Urinary bladder (tissue), 4 donors: ENCODE results near the gene PNPLA6. TPM values are rescaled to one million over a fixed set of nuclear protein-coding genes. Genes with fewer than 3 reads are reported as not detected.

ENCODE experiments used
- DNase-seq: peaks from one replicate; pipeline ENCODE4 v3.0.0-alpha.2; 2015; ENCODE audit errors: extremely low spot score
- H3K27ac ChIP-seq: one replicate; pipeline ENCODE4 v1.5.1; 2013; ENCODE audit warnings: low read depth, mild to moderate bottlenecking, moderate library complexity
- H3K36me3 ChIP-seq: one replicate; pipeline ENCODE4 v1.6.1; 2013; ENCODE audit warnings: mild to moderate bottlenecking, moderate library complexity; ENCODE audit not compliant: insufficient read depth
- H3K4me1 ChIP-seq: one replicate; pipeline ENCODE4 v1.6.1; 2013; ENCODE audit warnings: mild to moderate bottlenecking, moderate library complexity; ENCODE audit not compliant: insufficient read depth
- H3K4me3 ChIP-seq: one replicate; pipeline ENCODE4 v1.5.1; 2013; ENCODE audit warnings: low read depth, low read length
- WGBS: extraction: QIAGEN DNeasy Blood & Tissue Kit; methylation state at CpG from one replicate; pipeline ENCODE4 v1.1.7; 2013; 5-methylcytosine and 5-hydroxymethylcytosine counted together
- polyA plus RNA-seq: library from polyadenylated mRNA; stranded (reverse); fragments of 200-250 nt; gene quantifications from one replicate; pipeline ENCODE4 v1.2.3, GENCODE V29; 2013
- total RNA-seq: library from RNA; depleted of rRNA; stranded (reverse); fragments of >200 nt; gene quantifications from one replicate; pipeline ENCODE4 v1.2.3, GENCODE V29; 2014
- donor health status: healthy with polysubstance abuse.
- donor health status: healthy.

PNPLA6 gene
- total and polyA plus RNA-seq, 2 donors: 25.2 to 54.1 TPM

DNA sequence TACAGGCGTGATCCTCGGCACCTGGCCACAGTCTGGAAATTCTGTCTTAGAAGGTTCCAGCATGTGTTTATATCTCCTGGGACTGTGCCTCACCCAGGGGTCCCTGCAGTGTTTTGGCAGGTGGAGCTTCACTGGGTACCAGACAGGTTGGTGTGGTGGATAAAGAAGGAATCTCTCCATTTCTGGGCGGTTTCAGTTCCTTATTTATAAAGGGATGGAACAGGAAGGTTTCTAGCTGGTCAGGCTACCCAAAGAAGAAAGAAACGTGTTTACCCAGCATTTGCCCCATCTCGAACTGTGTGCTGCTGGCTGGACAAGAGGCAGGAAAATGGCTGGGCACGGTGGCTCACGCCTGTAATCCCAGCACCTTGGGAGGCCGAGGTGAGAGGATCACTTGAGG is 9.8 kb downstream of the PNPLA6 start:
- Histone ChIP-seq H3K4me3 (no peak overlapping the region), H3K36me3 (peaks cover 5% of the 10 kb centered on the region), H3K4me1 (no peaks in the 10 kb centered on the region), H3K27ac (no peak overlapping the region)
- DNase-seq: no peak
- WGBS: 89% methylated on average over 8 of the region's 8 CpGs

DNA sequence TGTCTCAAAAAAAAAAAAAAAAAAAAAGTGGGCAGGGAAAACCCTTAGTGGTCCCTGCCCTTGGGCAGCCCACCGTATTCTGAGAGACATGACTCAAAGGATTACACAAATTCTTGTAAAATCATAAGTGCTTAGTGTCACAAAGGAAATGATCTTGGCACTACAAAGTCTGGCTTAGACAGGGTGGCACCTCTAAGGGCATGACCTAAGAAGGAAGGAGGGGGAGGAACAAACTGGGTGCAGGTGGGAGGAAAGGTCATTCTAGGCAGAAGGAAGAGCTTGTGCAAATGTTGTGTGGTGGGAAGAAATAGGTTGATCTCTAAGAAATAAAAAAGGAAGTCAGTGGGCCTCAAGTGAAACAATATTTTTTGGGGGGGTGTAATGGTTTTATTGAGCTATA is 10.4 kb downstream of the PNPLA6 start:
- no peak for DNase-seq
- H3K36me3 ChIP-seq: peaks cover 5% of the 10 kb centered on the region

DNA sequence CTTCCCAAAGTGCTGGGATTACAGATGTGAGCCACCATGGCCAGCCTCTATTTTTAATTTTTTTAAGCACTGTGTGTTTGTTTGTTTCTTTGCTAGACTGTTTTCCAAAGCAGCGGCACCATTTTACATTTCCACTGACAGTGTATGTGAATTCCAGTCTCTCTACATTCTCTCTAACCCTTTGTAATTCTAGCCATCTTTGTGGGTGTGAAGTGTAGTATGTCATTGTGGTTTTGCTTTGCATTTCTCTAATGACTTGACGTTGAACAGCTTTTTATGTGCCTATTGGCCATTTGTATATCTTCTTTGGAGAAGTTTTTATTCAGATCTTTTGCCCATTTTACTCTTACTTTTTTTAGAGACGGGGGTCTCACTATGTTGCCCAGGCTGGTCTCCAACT is 11.6 kb downstream of the PNPLA6 start:
- WGBS: 79% methylated on average over 3 of the region's 3 CpGs
- H3K36me3 ChIP-seq: peaks cover 3% of the 10 kb centered on the region
- no peaks in the 10 kb centered on the region for H3K4me1 ChIP-seq
- no peak for DNase-seq
- no peak overlapping the region for H3K27ac ChIP-seq
- H3K4me3 ChIP-seq: no peak overlapping the region

More for the DNA sequence above, 10.4 kb downstream of the PNPLA6 start:
- no peak overlapping the region for H3K27ac ChIP-seq
- WGBS: 43% methylated on average over 1 of the region's 1 CpG
- H3K4me3 ChIP-seq: no peak overlapping the region
- no peaks in the 10 kb centered on the region for H3K4me1 ChIP-seq

DNA sequence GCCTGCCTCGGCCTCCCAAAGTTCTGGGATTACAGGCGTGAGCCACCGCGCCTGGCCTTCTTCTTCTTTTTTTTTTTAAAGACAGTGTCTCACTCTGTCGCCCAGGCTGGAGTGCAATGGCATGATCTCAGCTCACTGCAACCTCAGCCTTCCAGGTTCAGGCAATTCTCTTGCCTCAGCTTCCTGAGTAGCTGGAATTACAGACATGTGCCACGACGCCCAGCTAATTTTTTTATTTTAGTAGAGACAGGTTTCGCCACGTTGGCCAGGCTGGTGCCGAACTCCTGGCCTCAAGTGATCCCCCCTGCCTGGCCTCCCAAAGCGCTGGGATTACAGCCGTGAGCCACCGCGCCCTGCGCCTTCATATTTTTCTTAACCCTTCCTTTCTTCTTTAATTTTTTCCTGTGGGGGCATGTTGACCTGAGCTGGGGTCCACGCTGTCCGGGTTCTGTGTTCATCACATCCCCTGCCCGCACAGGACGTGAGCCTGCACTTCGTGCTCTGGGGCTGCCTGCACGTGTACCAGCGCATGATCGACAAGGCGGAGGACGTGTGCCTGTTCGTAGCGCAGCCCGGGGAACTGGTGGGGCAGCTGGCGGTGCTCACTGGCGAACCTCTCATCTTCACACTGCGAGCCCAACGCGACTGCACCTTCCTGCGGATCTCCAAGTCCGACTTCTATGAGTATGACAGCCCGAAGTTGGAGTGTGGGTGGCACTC is 14.1 kb downstream of the PNPLA6 start:
- Histone ChIP-seq H3K27ac (no peak overlapping the region), H3K4me3 (no peak overlapping the region), H3K4me1 (no peaks in the 10 kb centered on the region), H3K36me3 (peaks cover 6% of the 10 kb centered on the region)
- DNase-seq: no peak
- 94% methylated on average over 36 of the region's 36 CpGs for WGBS

DNA sequence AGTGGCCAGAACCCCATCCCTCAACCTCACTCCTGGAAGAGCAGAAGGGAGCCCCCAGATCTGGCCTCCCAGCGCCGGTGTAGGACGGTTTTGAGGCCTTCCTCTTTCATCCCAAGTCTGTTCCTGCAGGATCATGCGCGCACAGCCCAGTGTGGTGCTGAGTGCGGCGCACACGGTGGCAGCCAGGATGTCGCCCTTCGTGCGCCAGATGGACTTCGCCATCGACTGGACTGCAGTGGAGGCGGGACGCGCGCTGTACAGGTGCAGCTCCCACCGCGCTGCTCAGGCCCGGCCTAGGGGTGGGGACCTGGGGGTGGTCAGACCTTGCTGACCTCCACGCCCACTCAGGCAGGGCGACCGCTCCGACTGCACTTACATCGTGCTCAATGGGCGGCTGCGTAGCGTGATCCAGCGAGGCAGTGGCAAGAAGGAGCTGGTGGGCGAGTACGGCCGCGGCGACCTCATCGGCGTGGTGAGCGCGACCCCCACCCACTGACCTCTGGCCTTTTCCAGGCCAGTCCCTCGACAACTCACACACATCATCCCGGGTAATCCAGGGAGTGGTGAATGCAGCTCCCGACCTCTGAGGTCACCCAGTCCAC is 14.8 kb downstream of the PNPLA6 start:
- WGBS: 94% methylated on average over 41 of the region's 41 CpGs
- H3K27ac ChIP-seq: no peak overlapping the region
- H3K36me3 ChIP-seq: peaks cover 8% of the 10 kb centered on the region
- no peak for DNase-seq
- H3K4me1 ChIP-seq: no peaks in the 10 kb centered on the region
- no peak overlapping the region for H3K4me3 ChIP-seq

DNA sequence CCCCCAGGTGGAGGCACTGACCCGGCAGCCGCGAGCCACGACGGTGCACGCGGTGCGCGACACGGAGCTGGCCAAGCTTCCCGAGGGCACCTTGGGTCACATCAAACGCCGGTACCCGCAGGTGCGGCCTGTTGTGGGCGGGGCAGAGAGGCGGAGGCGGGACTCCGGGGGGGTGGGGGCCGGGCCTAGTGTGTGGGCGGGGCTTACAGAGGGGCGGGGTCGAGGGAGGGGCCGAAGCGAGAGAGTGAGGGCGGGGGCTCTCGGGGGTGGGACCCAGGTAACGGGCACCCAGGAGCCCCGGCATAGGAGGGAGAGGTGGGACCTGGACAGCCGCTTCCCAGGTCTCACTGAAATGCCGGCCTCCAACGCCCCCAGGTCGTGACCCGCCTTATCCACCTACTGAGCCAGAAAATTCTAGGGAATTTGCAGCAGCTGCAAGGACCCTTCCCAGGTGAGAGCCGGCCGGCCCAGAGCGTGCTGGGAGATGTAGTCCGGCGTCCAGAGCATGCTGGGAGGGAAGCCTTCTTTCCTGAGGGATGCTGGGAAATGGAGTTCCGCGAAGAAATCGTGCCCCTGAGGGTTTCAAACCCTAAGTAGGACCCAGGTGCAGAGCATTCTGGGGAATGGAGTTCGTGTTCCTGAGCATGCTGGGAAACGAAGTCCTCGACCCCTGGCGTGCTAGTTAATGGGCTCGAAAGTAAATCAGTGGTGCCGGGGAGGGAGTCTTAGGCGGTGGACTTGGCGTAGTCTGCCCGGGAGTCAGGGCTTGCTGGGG is 15.7 kb downstream of the PNPLA6 start:
- peaks cover 8% of the 10 kb centered on the region for H3K36me3 ChIP-seq
- WGBS: 25% methylated on average over 51 of the region's 51 CpGs

DNA sequence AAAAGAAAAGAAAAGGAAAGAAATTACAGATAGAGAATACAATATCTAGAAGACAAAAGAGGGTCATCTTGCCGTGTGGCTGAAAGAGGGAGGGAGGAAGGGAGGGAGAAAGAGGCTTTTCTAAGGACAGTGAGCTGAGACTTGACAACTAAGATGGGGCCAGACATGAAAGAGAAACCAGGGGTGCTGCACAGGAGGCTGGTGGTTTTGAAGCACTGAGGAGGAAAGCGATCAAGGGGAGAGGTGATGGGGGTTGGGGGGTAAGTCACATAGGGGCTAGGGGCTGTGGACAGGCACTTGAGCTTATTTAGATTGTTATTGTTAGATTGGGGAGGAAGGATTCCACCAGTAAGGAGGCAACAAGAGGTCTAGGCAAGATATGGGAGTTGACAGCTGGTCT is 17.3 kb downstream of the PNPLA6 start:
- Histone ChIP-seq H3K4me1 (no peaks in the 10 kb centered on the region), H3K27ac (no peak overlapping the region), H3K36me3 (peaks cover 13% of the 10 kb centered on the region), H3K4me3 (no peak overlapping the region)
- no peak for DNase-seq
- WGBS: 76% methylated on average over 2 of the region's 2 CpGs

More for the DNA sequence above, 15.7 kb downstream of the PNPLA6 start:
- H3K27ac ChIP-seq: no peak overlapping the region
- H3K4me3 ChIP-seq: no peak overlapping the region
- no peaks in the 10 kb centered on the region for H3K4me1 ChIP-seq
- peak; percentile 78 for DNase-seq

DNA sequence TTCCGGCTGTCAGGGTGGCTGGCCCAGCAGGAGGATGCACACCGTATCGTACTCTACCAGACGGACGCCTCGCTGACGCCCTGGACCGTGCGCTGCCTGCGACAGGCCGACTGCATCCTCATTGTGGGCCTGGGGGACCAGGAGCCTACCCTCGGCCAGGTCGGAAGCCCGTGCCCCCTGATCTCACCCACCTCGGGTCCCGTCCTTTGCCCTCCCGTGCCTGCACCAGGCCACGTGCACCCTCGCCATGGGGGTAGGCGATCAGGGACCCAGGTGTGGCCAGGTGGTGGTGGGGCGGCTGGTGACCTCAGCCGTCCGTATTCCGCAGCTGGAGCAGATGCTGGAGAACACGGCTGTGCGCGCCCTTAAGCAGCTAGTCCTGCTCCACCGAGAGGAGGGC is 19.0 kb downstream of the PNPLA6 start:
- Histone ChIP-seq H3K36me3 (peaks cover 18% of the 10 kb centered on the region), H3K27ac (no peak overlapping the region), H3K4me1 (no peaks in the 10 kb centered on the region), H3K4me3 (no peak overlapping the region)
- WGBS: 90% methylated on average over 28 of the region's 28 CpGs
- DNase-seq: no peak

DNA sequence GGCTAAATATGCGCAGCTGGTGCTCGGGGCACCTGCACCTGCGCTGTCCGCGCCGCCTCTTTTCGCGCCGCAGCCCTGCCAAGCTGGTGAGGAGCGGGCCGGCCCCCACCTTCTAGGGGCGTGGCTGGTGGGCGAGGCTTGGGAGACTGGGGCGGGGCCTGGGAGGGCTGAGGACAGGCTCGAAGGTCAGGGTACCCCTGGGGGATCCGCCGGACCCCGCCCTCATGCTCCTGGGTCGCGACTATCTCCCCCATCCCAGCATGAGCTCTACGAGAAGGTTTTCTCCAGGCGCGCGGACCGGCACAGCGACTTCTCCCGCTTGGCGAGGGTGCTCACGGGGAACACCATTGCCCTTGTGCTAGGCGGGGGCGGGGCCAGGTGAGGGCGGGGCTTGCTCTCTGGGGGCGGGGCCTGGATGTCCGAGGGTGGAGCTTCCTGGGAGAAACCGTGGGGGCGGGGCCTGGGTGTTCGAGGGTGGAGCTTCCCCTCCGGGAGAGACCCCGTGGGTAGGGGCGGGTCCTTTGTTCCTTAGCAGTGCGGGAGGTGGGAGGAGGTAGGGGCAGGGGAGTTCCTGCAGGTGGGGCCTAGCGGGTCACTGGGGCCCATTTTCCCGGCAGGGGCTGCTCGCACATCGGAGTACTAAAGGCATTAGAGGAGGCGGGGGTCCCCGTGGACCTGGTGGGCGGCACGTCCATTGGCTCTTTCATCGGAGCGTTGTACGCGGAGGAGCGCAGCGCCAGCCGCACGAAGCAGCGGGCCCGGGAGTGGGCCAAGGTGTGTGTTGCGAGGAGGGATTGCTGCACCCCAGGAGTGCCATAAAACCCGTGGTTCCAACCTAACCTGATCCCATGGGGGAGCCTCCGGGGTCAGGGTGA is 19.7 kb downstream of the PNPLA6 start:
- WGBS: 68% methylated on average over 62 of the region's 62 CpGs
- Histone ChIP-seq H3K4me1 (no peaks in the 10 kb centered on the region), H3K4me3 (no peak overlapping the region), H3K36me3 (peaks cover 15% of the 10 kb centered on the region), H3K27ac (no peak overlapping the region)
- DNase-seq: no peak

DNA sequence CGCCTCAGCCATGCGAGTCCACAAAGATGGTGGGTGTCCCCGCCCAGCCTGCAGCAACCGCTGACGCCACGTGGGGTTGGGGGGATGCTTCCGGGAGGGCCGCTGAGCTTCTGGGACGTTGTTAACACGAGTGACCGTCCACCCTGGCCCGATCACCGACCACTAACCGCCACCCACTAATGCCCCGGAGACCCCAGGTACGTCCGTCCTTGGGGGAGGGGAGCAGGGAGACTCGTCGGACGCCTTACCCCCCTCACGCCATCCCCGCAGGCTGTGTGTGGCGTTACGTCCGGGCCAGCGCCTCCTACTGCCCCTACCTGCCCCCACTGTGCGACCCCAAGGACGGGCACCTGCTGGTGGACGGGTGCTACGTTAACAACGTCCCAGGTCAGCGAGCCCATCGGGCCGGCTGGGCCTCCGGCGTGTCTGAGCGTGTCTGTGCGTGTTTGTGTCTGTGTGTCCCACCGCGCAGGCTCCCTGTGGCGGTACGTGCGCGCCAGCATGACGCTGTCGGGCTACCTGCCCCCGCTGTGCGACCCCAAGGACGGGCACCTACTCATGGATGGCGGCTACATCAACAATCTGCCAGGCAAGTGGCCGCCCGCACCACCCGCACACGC is 21.3 kb downstream of the PNPLA6 start:
- no peak for DNase-seq
- Histone ChIP-seq H3K4me3 (no peak overlapping the region), H3K4me1 (no peaks in the 10 kb centered on the region), H3K36me3 (peaks cover 17% of the 10 kb centered on the region), H3K27ac (no peak overlapping the region)
- WGBS: 95% methylated on average over 54 of the region's 54 CpGs

DNA sequence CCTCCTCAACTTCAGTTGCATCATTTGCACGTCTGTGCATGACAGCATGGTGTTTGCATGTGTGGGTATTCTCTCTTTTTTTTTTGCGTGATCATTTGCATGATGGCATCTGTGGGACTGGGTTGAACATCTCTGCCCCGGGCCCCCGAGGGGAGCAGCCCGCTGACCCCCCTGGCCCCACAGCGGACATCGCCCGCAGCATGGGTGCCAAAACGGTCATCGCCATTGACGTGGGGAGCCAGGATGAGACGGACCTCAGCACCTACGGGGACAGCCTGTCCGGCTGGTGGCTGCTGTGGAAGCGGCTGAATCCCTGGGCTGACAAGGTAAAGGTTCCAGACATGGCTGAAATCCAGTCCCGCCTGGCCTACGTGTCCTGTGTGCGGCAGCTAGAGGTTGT is 23.1 kb downstream of the PNPLA6 start:
- Histone ChIP-seq H3K4me1 (no peaks in the 10 kb centered on the region), H3K4me3 (no peak overlapping the region), H3K27ac (no peak overlapping the region), H3K36me3 (peaks cover 17% of the 10 kb centered on the region)
- WGBS: 93% methylated on average over 18 of the region's 18 CpGs
- no peak for DNase-seq

DNA sequence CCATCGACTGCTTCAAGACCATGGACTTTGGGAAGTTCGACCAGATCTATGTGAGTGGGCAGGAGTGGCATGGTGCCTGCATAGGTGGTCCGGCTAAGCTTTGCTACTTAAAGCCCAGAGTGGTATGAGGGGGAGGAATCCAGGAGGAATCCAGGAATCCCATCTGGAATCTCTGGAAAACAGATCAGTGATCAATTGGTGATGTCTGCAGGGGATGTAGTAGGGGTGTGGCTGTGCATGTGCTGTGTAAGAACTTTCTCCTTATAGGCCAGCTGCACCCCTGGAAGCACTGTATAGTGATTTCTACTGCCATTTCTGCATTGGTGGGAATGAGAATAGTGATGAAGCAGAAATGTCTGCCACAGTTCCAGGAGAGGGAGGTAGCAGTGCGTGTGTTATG is 23.6 kb downstream of the PNPLA6 start:
- Histone ChIP-seq H3K4me1 (no peaks in the 10 kb centered on the region), H3K4me3 (no peak overlapping the region), H3K36me3 (peaks cover 17% of the 10 kb centered on the region), H3K27ac (no peak overlapping the region)
- no peak for DNase-seq
- 61% methylated on average over 4 of the region's 4 CpGs for WGBS

DNA sequence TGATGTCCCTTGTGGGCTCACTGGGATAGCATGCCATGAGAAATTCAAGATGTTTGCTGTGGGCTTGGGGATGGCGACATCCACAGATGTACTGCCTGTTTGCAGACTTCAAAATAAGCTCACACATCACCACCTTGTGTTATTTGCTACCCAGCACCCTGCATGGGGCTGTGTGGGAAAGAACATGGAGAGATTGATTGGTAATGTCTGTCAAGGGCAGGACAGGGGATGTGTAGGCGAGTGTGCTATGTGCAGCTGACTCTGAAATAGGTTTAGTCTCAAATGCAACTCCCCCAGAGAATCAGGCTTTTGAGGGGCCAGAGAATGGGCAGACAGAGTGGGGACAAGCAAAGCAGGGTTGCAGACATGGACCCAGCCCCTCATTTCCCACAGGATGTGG is 24.7 kb downstream of the PNPLA6 start:
- peaks cover 12% of the 10 kb centered on the region for H3K36me3 ChIP-seq
- DNase-seq: no peak
- no peak overlapping the region for H3K27ac ChIP-seq
- H3K4me3 ChIP-seq: no peak overlapping the region
- H3K4me1 ChIP-seq: no peaks in the 10 kb centered on the region
- WGBS: 94% methylated on average over 2 of the region's 2 CpGs
